ENCODE measurements around the gene ALDH1A1.

The ALDH1A1 gene

DNA sequence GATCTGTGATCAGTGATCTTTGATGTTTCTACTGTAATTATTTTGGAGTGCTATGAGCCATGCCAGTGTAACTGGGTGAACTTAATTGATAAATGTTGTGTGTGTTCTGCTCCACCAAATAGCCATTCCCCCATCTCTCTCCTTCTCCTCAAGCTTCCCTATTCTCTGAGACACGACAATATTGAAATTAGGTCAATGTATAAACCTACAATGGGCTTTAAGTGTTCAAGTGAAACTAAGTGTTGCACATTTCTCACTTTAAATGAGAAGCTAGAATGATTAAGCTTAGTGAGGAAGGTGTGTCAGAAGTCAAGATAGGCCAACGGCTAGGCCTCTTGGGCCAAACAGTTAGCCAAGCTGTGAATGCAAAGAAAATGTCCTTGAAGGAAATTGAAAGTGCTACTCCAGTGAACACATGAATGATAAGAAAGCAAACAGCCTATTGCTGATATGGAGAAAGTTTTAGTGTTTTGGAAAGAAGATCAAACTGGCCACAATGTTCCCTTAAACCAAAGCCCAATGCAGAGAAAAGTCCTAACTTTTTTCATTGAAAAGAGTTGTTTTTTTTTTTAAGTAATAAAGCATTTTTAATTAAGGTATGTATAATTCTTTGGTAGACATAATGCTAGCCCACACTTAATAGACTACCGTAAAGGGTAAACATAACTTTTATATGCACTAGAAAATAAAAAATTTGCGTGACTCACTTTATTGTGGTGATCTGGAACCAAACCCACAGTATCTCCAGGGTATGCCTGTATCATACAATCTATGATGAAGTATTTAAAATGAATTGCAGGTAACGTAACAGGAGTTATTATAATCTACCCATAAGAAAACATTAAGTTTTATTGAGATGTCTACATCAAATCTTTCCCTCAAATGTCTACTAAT, 42.5 kb upstream of the ALDH1A1 start:
- DNase-seq (ENCODE audit: low read depth): no peak
- TF ChIP-seq, protein P1, sequence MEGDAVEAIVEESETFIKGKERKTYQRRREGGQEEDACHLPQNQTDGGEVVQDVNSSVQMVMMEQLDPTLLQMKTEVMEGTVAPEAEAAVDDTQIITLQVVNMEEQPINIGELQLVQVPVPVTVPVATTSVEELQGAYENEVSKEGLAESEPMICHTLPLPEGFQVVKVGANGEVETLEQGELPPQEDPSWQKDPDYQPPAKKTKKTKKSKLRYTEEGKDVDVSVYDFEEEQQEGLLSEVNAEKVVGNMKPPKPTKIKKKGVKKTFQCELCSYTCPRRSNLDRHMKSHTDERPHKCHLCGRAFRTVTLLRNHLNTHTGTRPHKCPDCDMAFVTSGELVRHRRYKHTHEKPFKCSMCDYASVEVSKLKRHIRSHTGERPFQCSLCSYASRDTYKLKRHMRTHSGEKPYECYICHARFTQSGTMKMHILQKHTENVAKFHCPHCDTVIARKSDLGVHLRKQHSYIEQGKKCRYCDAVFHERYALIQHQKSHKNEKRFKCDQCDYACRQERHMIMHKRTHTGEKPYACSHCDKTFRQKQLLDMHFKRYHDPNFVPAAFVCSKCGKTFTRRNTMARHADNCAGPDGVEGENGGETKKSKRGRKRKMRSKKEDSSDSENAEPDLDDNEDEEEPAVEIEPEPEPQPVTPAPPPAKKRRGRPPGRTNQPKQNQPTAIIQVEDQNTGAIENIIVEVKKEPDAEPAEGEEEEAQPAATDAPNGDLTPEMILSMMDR (conservative IDR thresholded peaks at IDR 0.05; ENCODE audit: low read length): no peak
- no peak overlapping the region for H3K4me3 ChIP-seq (ENCODE audit: low read length)

DNA sequence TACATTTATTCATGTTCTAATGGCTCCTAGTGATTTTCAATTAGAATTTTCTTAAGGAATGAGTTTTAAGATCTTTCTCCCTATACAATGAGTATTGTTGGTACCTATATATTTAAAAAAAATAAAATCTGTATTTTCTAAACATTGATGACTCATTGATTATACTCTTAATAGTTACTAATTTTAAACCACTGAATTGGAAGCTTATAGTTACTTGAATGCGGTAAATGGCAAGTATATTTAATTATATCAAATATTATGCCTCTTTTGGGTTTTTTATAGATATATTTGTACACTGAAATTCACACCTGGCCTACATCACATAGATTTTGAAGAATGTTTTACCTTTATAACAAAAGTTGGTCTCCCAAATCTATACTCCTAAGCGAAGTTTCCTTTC, 38.9 kb upstream of the ALDH1A1 start:
- H3K4me3 ChIP-seq (ENCODE audit: low read length): no peak overlapping the region
- TF ChIP-seq, protein P1 (conservative IDR thresholded peaks at IDR 0.05; ENCODE audit: low read length): no peak
- no peak for DNase-seq (ENCODE audit: low read depth)

DNA sequence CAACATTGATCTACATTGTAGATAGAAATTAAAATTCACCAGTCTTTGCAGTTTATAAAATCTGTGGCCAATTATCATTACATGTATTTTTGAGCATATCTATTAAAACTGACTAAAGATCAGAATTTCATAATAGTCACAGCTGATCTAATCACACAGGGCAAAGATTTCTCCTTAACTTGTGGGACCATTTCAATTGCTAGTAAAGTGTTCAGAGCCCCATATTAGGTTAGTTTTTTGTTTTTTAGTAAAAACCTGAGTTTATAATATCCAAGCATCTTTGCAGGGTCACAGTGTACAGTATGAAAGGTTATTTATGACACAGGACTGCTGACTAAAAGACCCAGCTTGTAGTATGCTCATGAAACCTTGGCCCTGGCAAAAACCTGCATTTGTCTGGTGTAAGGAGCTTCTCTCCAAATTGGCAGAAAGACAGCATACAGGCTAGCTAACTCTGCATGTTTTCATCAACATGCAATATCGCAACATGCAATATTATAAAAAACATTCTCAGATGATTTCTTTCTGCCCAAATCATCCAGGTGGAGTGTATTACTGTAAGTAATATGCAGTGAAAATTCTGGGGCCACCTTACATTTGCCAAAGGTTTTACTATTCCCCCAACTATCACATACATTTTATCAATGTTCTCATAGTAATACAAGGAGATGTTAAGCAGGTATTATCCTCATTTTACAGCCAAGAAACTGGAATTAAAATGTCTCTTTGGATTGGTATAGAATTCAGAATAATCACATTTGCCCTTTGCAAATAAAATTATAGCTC, 37.7 kb upstream of the ALDH1A1 start:
- no peak for DNase-seq (ENCODE audit: low read depth)
- TF ChIP-seq, protein P1 (conservative IDR thresholded peaks at IDR 0.05; ENCODE audit: low read length): no peak
- H3K4me3 ChIP-seq (ENCODE audit: low read length): no peak overlapping the region

DNA sequence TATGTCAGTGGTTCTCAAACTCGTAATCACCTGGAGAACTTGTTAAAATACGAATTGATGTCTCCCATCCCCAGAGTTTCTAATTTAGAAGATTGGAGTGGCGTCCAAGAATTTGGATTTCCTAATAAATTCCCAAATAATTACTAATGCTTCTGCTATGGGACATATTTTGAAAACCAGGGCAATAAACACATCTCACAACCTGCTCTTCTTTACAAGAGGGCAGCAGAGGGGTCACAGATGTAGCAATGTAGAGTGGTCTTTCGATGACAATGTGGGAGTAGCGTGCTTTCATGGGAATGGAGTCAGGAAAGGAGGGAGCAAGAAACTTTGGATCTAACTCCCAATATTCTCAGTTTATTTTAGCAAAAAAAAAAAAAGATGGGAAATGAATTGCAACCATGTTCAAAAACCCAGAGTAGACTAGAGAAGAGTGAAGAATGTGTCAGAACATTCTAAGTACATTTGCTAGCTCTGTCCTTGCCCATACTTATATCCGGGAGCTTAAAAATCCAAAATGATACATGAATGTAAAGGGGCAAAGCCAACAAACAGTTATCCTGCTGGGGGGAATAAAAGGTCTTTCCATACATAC, 33.8 kb upstream of the ALDH1A1 start:
- TF ChIP-seq, protein P1 (conservative IDR thresholded peaks at IDR 0.05; ENCODE audit: low read length): no peak
- no peak overlapping the region for H3K4me3 ChIP-seq (ENCODE audit: low read length)
- no peak for DNase-seq (ENCODE audit: low read depth)

DNA sequence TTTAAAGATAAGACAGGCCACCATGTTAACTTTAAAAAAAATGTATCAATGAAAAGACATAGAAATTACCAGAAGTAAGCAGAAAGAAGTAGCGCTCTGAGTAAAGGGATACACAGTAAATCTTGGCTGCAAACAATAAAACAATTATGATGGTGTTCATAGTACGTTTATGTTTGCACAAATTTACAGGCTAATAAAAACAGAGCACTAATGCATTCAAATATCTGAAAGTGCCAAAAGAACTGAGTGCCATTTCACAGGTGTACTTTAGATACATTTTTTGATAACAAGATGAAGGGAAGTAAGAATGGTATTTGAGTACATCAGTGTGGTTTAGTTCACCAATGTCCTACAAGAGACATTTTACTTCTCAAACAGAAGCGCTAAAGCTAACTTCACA, 32.9 kb upstream of the ALDH1A1 start:
- TF ChIP-seq, protein P1 (conservative IDR thresholded peaks at IDR 0.05; ENCODE audit: low read length): no peak
- H3K4me3 ChIP-seq (ENCODE audit: low read length): no peak overlapping the region
- DNase-seq (ENCODE audit: low read depth): no peak

DNA sequence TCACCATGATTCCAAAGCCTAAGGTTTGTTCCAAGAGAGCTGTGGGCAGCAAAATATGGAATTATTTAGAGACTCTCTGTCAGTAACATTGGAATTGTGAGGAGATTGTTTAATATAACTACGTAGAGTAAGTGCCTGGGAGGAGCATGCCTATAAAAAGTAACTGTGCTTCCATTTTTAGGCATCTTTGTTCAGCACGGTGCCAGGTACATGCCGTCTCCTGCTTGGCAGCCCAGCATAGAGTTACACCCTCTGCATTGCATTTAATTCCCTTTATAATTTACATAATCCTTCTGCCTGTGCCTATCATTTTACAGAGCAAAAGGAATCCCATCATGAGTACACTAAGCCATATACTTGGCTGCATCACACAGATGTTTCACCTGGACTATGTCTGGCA, 32.1 kb upstream of the ALDH1A1 start:
- TF ChIP-seq, protein P1 (conservative IDR thresholded peaks at IDR 0.05; ENCODE audit: low read length): no peak
- H3K4me3 ChIP-seq (ENCODE audit: low read length): no peak overlapping the region

More for the DNA sequence above, 32.1 kb upstream of the ALDH1A1 start:
- DNase-seq (ENCODE audit: low read depth): no peak

Measured in AG10803 (cell line).